ENCODE results near the gene GPR156. TPM values are rescaled to one million over a fixed set of nuclear protein-coding genes. Genes with fewer than 3 reads are reported as not detected.

Gene GPR156
- total and polyA plus RNA-seq, 2 donors (not counting 3 experiments of a cell fraction or from before 2014, with no cell fraction given) = 0.14 to 0.27 TPM

GRCh38 chr3:120172070-120172469 lies 113.0 kb downstream of the GPR156 start:
- POLR2A ChIA-PET = no interaction called here
- no peak for TF ChIP-seq FOS (IDR thresholded peaks at IDR 0.05; ENCODE audit: borderline replicate concordance, insufficient read depth, low read length)
- TF ChIP-seq MAX (IDR thresholded peaks at IDR 0.05; ENCODE audit: insufficient read depth, insufficient read length) = no peak
- no peak for TF ChIP-seq EZH2 (IDR thresholded peaks at IDR 0.05; ENCODE audit: borderline replicate concordance, low read depth, low read length, severe bottlenecking)
- TF ChIP-seq JUN (IDR thresholded peaks at IDR 0.05; ENCODE audit: borderline replicate concordance, insufficient read depth, insufficient read length, low read depth) = no peak
- no peak for TF ChIP-seq CTCF (IDR thresholded peaks at IDR 0.05; ENCODE audit: extremely low read depth in 1 of 2, insufficient read depth in 1 of 2, low read depth in 1 of 2, low read length in 2 of 2)
- TF ChIP-seq POLR2A (IDR thresholded peaks at IDR 0.05; ENCODE audit: low read depth, low read length) = no peak
- no peak for TF ChIP-seq MYC (IDR thresholded peaks at IDR 0.05; ENCODE audit: low read depth, low read length)
- TF ChIP-seq GATA2 (IDR thresholded peaks at IDR 0.05; ENCODE audit: insufficient read depth, insufficient read length, low read depth, low read length) = no peak
- no peak for TF ChIP-seq POLR2AphosphoS5 (IDR thresholded peaks at IDR 0.05; ENCODE audit: insufficient read depth, low read depth, low read length)
- Histone ChIP-seq H3K36me3 (ENCODE audit: control insufficient read depth in 2 of 2, extremely low read depth in 1 of 2, insufficient read depth in 2 of 2, low read length in 2 of 2) (no peaks in the 10 kb centered on the region), H3K79me2 (ENCODE audit: control insufficient read depth, insufficient read depth, low read length) (no peaks in the 10 kb centered on the region), H3K9me1 (replicated peaks; ENCODE audit: control insufficient read depth, extremely low read depth, insufficient read depth, low read length) (no peaks in the 10 kb centered on the region), H3K9ac (replicated peaks; ENCODE audit: extremely low read depth, insufficient read depth, low read length) (no peak overlapping the region), H4K20me1 (replicated peaks; ENCODE audit: control insufficient read depth, extremely low read depth, insufficient read depth, low read length) (no peaks in the 10 kb centered on the region), H3K27ac (ENCODE audit: insufficient read depth, low read depth, low read length) (no peak overlapping the region), H2AFZ (ENCODE audit: low read depth, low read length) (no peak overlapping the region), H3K4me3 (replicated peaks in 1 of 3; ENCODE audit: insufficient read depth in 1 of 3, low read depth in 1 of 3, low read length in 3 of 3) (no peak overlapping the region), H3K4me1 (ENCODE audit: control insufficient read depth, extremely low read depth, insufficient read depth, low read length) (peaks cover 12% of the 10 kb centered on the region), H3K27me3 (ENCODE audit: control insufficient read depth in 2 of 2, insufficient read depth in 2 of 2, low read length in 2 of 2) (no peaks in the 10 kb centered on the region), H3K4me2 (ENCODE audit: insufficient read depth, low read length) (no peak overlapping the region), H3K9me3 (replicated peaks; ENCODE audit: control insufficient read depth, insufficient read depth, low read length) (no peaks in the 10 kb centered on the region)
- dilution Hi-C loops (cut with MboI; ENCODE audit: extremely low pct_ligation_motif_present, low sequenced_read_pairs) = no loop called here
- DNase-seq (ENCODE audit: low read depth, low spot score) = no peak
- BruUV-seq (replicated peaks) = no TSS peak
- CTCF ChIA-PET = interaction anchor here (0.7 to 0.9 kb wide), 2 partner anchors 9 to 19 kb away, joined by 3 read pairs; no protein-coding TSS in a partner anchor
- intact Hi-C loops (cut with micrococcal nuclease) = no loop called here
- no peak for FAIRE-seq

All from endothelial cell of umbilical vein (primary cell).